Stimulated activated effector memory CD8-positive, alpha-beta T cell treated with anti-CD3 and anti-CD28 coated beads, Interleukin-12 subunit alpha, Interleukin-12 subunit beta, amount 100 ng/mL, for 72 hours (primary cell): ENCODE data around the gene MEIS3.
A peak's percentile ranks its signal among the peaks of the same experiment; 100 is the strongest.
"Not testable (repeated sequence)": the region's sequence is repeated elsewhere in the genome, so short reads cannot be mapped to it uniquely, and the experiment has no call there.

ENCODE experiments used
- ATAC-seq: fragments of 150-1000 bp; cut with Tn5 transposase; 2 replicates; pipeline ENCODE4 v1.10.0; 2021
- DNase-seq, 2 donors: peaks; one replicate each; pipeline ENCODE4 v3.0.0; 2021 to 2022; ENCODE audit warnings: low spot score in 2 of 2
- H3K27ac Mint-ChIP-seq: one replicate; pipeline ENCODE4 v1.8.0; 2022; ENCODE audit warnings: mild to moderate bottlenecking, mixed read lengths
- H3K36me3 Mint-ChIP-seq: one replicate; pipeline ENCODE4 v1.8.0; 2022; ENCODE audit warnings: mild to moderate bottlenecking, mixed read lengths
- H3K4me1 Mint-ChIP-seq: one replicate; pipeline ENCODE4 v1.8.0; 2022; ENCODE audit warnings: mixed read lengths
- H3K4me3 Mint-ChIP-seq: one replicate; pipeline ENCODE4 v1.8.0; 2022; ENCODE audit warnings: mild to moderate bottlenecking, mixed read lengths
- H3K9me3 Mint-ChIP-seq: one replicate; pipeline ENCODE4 v1.8.0; 2022; ENCODE audit warnings: mixed read lengths

MEIS3 gene

GRCh38 chr19:47374876-47375693 lies 44.2 kb downstream of the MEIS3 start:
- Mint-ChIP-seq H3K27ac (no peak overlapping the region), H3K9me3 (no peaks in the 10 kb centered on the region), H3K4me1 (peaks cover 3% of the 10 kb centered on the region), H3K36me3 (peaks cover 60% of the 10 kb centered on the region), H3K4me3 (no peak overlapping the region)
- DNase-seq, result no peak
- no peak for ATAC-seq

- no peak overlapping the region for H3K4me3 Mint-ChIP-seq
- H3K27ac Mint-ChIP-seq, result no peak overlapping the region
- ATAC-seq (no peak), DNase-seq (no peak)
- no peaks in the 10 kb centered on the region for H3K4me1 Mint-ChIP-seq
- H3K36me3 Mint-ChIP-seq, result peaks cover 64% of the 10 kb centered on the region
- H3K9me3 Mint-ChIP-seq, result no peaks in the 10 kb centered on the region
These were observed 45.8 kb downstream of the MEIS3 start for GRCh38 chr19:47373246-47374240.

GRCh38 chr19:47372603-47373002 lies 46.7 kb downstream of the MEIS3 start:
- Mint-ChIP-seq H3K27ac (no peak overlapping the region), H3K4me1 (no peaks in the 10 kb centered on the region), H3K36me3 (peaks cover 66% of the 10 kb centered on the region), H3K4me3 (no peak overlapping the region), H3K9me3 (no peaks in the 10 kb centered on the region)
- DNase-seq (no peak), ATAC-seq (no peak)

- H3K9me3 Mint-ChIP-seq, result no peaks in the 10 kb centered on the region
- H3K4me1 Mint-ChIP-seq, result no peaks in the 10 kb centered on the region
- DNase-seq (no peak), ATAC-seq (no peak)
- no peak overlapping the region for H3K27ac Mint-ChIP-seq
- no peak overlapping the region for H3K4me3 Mint-ChIP-seq
- H3K36me3 Mint-ChIP-seq, result peaks cover 79% of the 10 kb centered on the region
These were observed 48.1 kb downstream of the MEIS3 start for GRCh38 chr19:47371261-47371660.

- H3K4me1 Mint-ChIP-seq, result no peaks in the 10 kb centered on the region
- H3K36me3 Mint-ChIP-seq, result peaks cover 85% of the 10 kb centered on the region
These were observed 49.2 kb downstream of the MEIS3 start for GRCh38 chr19:47370045-47370611.

GRCh38 chr19:47365455-47365854 lies 53.9 kb downstream of the MEIS3 start:
- not testable (repeated sequence) for DNase-seq, H3K9me3 Mint-ChIP-seq, H3K4me3 Mint-ChIP-seq, ATAC-seq, H3K27ac Mint-ChIP-seq, H3K4me1 Mint-ChIP-seq
- H3K36me3 Mint-ChIP-seq, result peaks cover 100% of the 10 kb centered on the region

More at GRCh38 chr19:47370045-47370611, 49.2 kb downstream of the MEIS3 start:
- H3K4me3 Mint-ChIP-seq, result no peak overlapping the region
- no peaks in the 10 kb centered on the region for H3K9me3 Mint-ChIP-seq
- peak overlapping the region; percentile 20 for H3K27ac Mint-ChIP-seq
- ATAC-seq (no peak), DNase-seq (no peak)

- H3K4me1 Mint-ChIP-seq, result no peaks in the 10 kb centered on the region
- no peak overlapping the region for H3K27ac Mint-ChIP-seq
- ATAC-seq, result no peak
- peaks cover 100% of the 10 kb centered on the region for H3K36me3 Mint-ChIP-seq
- no peak for DNase-seq
- no peaks in the 10 kb centered on the region for H3K9me3 Mint-ChIP-seq
- no peak overlapping the region for H3K4me3 Mint-ChIP-seq
These were observed 55.4 kb downstream of the MEIS3 start for GRCh38 chr19:47363758-47364531.

GRCh38 chr19:47362321-47362720 lies 57.0 kb downstream of the MEIS3 start:
- Mint-ChIP-seq H3K27ac (no peak overlapping the region), H3K4me3 (no peak overlapping the region), H3K9me3 (no peaks in the 10 kb centered on the region), H3K36me3 (peaks cover 100% of the 10 kb centered on the region), H3K4me1 (no peaks in the 10 kb centered on the region)
- ATAC-seq (no peak), DNase-seq (no peak)

GRCh38 chr19:47358936-47359335 lies 60.4 kb downstream of the MEIS3 start:
- peaks cover 6% of the 10 kb centered on the region for H3K4me1 Mint-ChIP-seq

GRCh38 chr19:47357788-47358680 lies 61.3 kb downstream of the MEIS3 start:
- H3K9me3 Mint-ChIP-seq, result no peaks in the 10 kb centered on the region
- H3K4me1 Mint-ChIP-seq, result peaks cover 6% of the 10 kb centered on the region
- ATAC-seq (peak; percentile 16), DNase-seq (no peak)
- no peak overlapping the region for H3K4me3 Mint-ChIP-seq
- H3K36me3 Mint-ChIP-seq, result peaks cover 100% of the 10 kb centered on the region
- no peak overlapping the region for H3K27ac Mint-ChIP-seq

More at GRCh38 chr19:47358936-47359335, 60.4 kb downstream of the MEIS3 start:
- peaks cover 100% of the 10 kb centered on the region for H3K36me3 Mint-ChIP-seq
- no peak for ATAC-seq
- DNase-seq, result no peak
- H3K27ac Mint-ChIP-seq, result peak overlapping the region; percentile 59
- no peaks in the 10 kb centered on the region for H3K9me3 Mint-ChIP-seq
- H3K4me3 Mint-ChIP-seq, result no peak overlapping the region

- Mint-ChIP-seq H3K9me3 (no peaks in the 10 kb centered on the region), H3K36me3 (peaks cover 99% of the 10 kb centered on the region), H3K4me3 (no peak overlapping the region), H3K27ac (no peak overlapping the region), H3K4me1 (peaks cover 12% of the 10 kb centered on the region)
- DNase-seq, result no peak
- no peak for ATAC-seq
These were observed 62.4 kb downstream of the MEIS3 start for GRCh38 chr19:47356900-47357299.

- Mint-ChIP-seq H3K4me3 (no peak overlapping the region), H3K9me3 (no peaks in the 10 kb centered on the region), H3K27ac (no peak overlapping the region), H3K36me3 (peaks cover 78% of the 10 kb centered on the region), H3K4me1 (peaks cover 44% of the 10 kb centered on the region)
- ATAC-seq (no peak), DNase-seq (no peak)
These were observed 66.0 kb downstream of the MEIS3 start for GRCh38 chr19:47353307-47353712.
